Type B pancreatic cell (in vitro differentiated cells): ENCODE measurements around the gene SNX25. TPM values are rescaled to one million over a fixed set of nuclear protein-coding genes. Genes with fewer than 3 reads are reported as not detected.

Experiments
- DNase-seq: peaks from one replicate; pipeline ENCODE4 v3.0.0; 2021; ENCODE audit warnings: mixed read lengths; ENCODE audit not compliant: unreplicated experiment; ENCODE audit errors: extremely low spot score
- H3K27ac Mint-ChIP-seq: 2 replicates; pipeline ENCODE4 v1.8.0; 2021; ENCODE audit warnings: mild to moderate bottlenecking, mixed read lengths
- H3K27me3 Mint-ChIP-seq: 2 replicates; pipeline ENCODE4 v1.8.0; 2021; ENCODE audit warnings: mixed read lengths
- H3K36me3 Mint-ChIP-seq: 2 replicates; pipeline ENCODE4 v1.8.0; 2021; ENCODE audit warnings: mixed read lengths
- H3K4me1 Mint-ChIP-seq: one replicate; pipeline ENCODE4 v1.8.0; 2021; ENCODE audit warnings: mixed read lengths; ENCODE audit not compliant: unreplicated experiment
- H3K4me3 Mint-ChIP-seq: 2 replicates; pipeline ENCODE4 v1.8.0; 2021; ENCODE audit warnings: mild to moderate bottlenecking, mixed read lengths
- H3K9me3 Mint-ChIP-seq: 2 replicates; pipeline ENCODE4 v1.8.0; 2021; ENCODE audit warnings: mixed read lengths
- total RNA-seq: library from RNA; stranded (reverse); gene quantifications from 2 replicates; pipeline ENCODE4 v1.2.1, GENCODE V29; 2021; ENCODE audit warnings: low replicate concordance
- TF ChIP-seq, protein P1 (sequence below): fragments of 200-600 bp; sonication (generic); conservative IDR thresholded peaks from 2 replicates; pipeline ENCODE4 v1.5.0; 2021; ENCODE audit warnings: antibody characterized with exemption, mild to moderate bottlenecking

Gene SNX25
- total RNA-seq, 1 donor from 2014 or later: 11.2 TPM

DNA sequence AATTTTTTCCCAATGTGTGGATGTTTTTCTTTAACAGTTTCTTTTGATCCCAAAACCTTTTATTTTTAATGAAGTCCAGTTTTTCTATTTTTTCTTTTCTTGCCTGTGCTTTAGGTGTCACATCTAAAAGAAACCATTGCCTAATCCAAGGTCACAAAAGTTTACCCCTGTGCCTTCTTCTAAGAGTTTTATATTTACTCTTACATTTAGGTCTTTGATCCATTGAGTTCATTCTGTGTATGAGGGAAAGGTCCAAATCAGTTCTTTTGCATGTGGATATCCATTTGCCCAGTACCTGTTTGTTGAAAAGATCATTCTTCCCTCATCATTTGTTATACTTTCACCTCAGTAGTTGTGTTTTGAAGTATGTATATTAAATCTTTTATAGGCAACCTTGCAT, 173.4 kb downstream of the SNX25 start:
- Mint-ChIP-seq H3K9me3 (peaks cover 9% of the 10 kb centered on the region), H3K4me1 (peaks cover 9% of the 10 kb centered on the region), H3K27ac (no peak overlapping the region), H3K4me3 (no peak overlapping the region), H3K36me3 (peaks cover 13% of the 10 kb centered on the region), H3K27me3 (no peaks in the 10 kb centered on the region)
- TF ChIP-seq, protein P1, sequence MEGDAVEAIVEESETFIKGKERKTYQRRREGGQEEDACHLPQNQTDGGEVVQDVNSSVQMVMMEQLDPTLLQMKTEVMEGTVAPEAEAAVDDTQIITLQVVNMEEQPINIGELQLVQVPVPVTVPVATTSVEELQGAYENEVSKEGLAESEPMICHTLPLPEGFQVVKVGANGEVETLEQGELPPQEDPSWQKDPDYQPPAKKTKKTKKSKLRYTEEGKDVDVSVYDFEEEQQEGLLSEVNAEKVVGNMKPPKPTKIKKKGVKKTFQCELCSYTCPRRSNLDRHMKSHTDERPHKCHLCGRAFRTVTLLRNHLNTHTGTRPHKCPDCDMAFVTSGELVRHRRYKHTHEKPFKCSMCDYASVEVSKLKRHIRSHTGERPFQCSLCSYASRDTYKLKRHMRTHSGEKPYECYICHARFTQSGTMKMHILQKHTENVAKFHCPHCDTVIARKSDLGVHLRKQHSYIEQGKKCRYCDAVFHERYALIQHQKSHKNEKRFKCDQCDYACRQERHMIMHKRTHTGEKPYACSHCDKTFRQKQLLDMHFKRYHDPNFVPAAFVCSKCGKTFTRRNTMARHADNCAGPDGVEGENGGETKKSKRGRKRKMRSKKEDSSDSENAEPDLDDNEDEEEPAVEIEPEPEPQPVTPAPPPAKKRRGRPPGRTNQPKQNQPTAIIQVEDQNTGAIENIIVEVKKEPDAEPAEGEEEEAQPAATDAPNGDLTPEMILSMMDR: no peak
- DNase-seq: no peak

DNA sequence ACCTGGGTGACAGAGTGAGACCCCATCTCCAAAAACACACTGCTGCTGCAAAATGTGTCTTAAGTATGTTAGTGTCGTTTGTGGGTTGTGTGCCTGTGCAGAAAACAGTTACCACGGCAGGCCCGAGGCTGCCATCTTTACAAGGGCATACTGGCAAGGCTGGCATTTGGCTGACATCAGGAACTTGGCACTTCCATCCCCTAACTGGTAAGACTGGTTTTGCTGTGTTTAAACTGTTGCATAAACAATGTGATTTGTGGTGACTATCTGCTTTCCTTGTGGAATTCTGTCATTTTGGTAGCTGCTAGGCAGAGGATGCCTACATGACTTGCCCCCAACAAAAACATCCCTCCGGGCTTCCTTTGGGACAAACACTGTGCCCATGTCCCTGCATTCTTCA, 174.1 kb downstream of the SNX25 start:
- TF ChIP-seq, protein P1: no peak
- DNase-seq: no peak
- Mint-ChIP-seq H3K27me3 (no peaks in the 10 kb centered on the region), H3K9me3 (peaks cover 13% of the 10 kb centered on the region), H3K36me3 (peaks cover 13% of the 10 kb centered on the region), H3K4me3 (no peak overlapping the region), H3K4me1 (peaks cover 9% of the 10 kb centered on the region), H3K27ac (no peak overlapping the region)

DNA sequence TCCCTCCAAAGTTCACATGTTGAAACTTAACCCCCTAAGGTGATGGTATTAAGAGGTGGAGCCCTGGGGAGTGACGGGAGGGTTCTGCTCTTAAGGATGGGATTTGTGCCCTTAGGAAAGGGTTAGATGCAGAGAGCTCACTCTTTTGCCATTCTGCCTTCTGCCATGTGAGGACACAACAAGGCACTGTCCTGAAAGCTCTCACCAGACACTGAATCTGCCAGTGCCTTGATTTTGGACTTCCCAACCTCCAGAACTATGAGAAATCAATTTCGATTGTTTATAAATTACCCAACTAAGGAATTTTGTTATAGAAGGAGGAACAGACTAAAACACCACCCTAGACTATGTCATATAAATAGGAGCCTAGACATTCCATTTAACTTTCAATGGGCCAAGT, 174.7 kb downstream of the SNX25 start:
- H3K36me3 Mint-ChIP-seq: peaks cover 13% of the 10 kb centered on the region
- peaks cover 14% of the 10 kb centered on the region for H3K9me3 Mint-ChIP-seq
- no peak overlapping the region for H3K27ac Mint-ChIP-seq
- H3K4me3 Mint-ChIP-seq: no peak overlapping the region
- H3K4me1 Mint-ChIP-seq: peaks cover 9% of the 10 kb centered on the region
- TF ChIP-seq, protein P1: no peak
- no peak for DNase-seq
- H3K27me3 Mint-ChIP-seq: no peaks in the 10 kb centered on the region

DNA sequence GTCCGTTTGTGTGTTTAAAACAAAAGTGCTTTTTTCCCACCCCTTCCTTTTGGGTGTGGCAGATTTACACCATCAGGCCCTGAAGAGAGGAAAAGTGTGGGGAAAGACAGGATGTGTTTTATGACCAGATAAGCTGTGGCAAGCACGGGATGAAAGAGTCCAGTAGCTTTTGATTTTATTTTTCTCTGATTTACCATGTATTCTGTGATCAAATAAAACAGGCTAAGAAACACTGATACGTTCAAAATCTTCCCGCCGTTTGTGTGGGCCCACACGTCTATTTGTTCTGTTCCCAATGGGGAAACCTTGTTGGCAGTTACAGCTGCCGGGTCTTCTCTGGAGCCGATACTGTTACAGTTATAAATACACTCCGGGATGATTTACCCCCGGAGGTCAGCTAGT, 175.5 kb downstream of the SNX25 start:
- Mint-ChIP-seq H3K27ac (no peak overlapping the region), H3K4me1 (peaks cover 9% of the 10 kb centered on the region), H3K4me3 (no peak overlapping the region), H3K9me3 (peaks cover 14% of the 10 kb centered on the region), H3K27me3 (no peaks in the 10 kb centered on the region), H3K36me3 (peaks cover 13% of the 10 kb centered on the region)
- DNase-seq: no peak
- TF ChIP-seq, protein P1: no peak

DNA sequence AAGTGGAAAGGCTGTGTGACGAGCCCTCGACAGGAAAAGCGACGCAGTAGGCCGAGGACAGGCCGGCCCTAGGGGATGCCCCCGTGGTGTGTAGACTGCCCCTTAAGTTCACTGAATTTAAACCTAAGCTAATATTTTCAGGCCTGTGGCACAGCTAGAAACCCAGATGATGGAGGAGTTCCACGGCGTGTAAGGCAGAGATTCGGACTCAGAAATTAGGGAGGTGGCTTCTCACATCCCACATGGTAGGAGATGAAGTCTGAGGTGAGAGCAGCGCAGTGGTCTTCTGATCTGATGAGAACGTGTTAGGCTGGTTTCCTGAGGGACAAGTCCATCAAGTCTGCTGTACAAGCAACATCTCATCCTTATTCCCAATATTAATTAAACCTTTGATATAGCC, 178.6 kb downstream of the SNX25 start:
- H3K4me1 Mint-ChIP-seq: peaks cover 9% of the 10 kb centered on the region
- no peak overlapping the region for H3K4me3 Mint-ChIP-seq

More for the DNA sequence above, 178.6 kb downstream of the SNX25 start:
- no peak for DNase-seq
- peaks cover 6% of the 10 kb centered on the region for H3K36me3 Mint-ChIP-seq
- H3K27ac Mint-ChIP-seq: no peak overlapping the region
- H3K9me3 Mint-ChIP-seq: peaks cover 17% of the 10 kb centered on the region
- TF ChIP-seq, protein P1: no peak
- H3K27me3 Mint-ChIP-seq: no peaks in the 10 kb centered on the region
